Panc1 (cell line): ENCODE measurements around the gene RNF121. TPM values are rescaled to one million over a fixed set of nuclear protein-coding genes. Genes with fewer than 3 reads are reported as not detected.

Experiments used
- ATAC-seq: fragments of 200-7000 bp; cut with Tn5 transposase; 2 replicates; pipeline ENCODE4 v1.9.1; 2020; ENCODE audit warnings: mild to moderate bottlenecking, moderate library complexity
- BruUV-seq: library from RNA; stranded (reverse); fragments of 400-500 nt; replicated peaks from 2 replicates; lab custom pipeline; 2021; lab: Mats Ljungman, UMichigan
- CTCF ChIA-PET: fragments of 300-600 bp; sonication (Branson Sonifier 250); formaldehyde crosslinking; loops from one replicate; lab custom pipeline; 2022; ENCODE audit warnings: antibody characterized with exemption; lab: Charles Lee
- POLR2A ChIA-PET: fragments of 300-600 bp; sonication (Branson Sonifier 250); formaldehyde crosslinking; loops from one replicate; lab custom pipeline; 2022; ENCODE audit warnings: antibody characterized with exemption; lab: Charles Lee
- DNase-seq: peaks from one replicate; pipeline ENCODE4 v3.0.0-alpha.2; 2010; ENCODE audit warnings: low read depth, low spot score
- H3K27ac ChIP-seq: 2 replicates; pipeline ENCODE4 v1.5.1; 2011; ENCODE audit warnings: mild to moderate bottlenecking, low read length, inconsistent platforms
- H3K27me3 ChIP-seq: fragments of 200-500 bp; sonication (Bioruptor generic); 2 replicates; pipeline ENCODE4 v1.6.0; 2014; ENCODE audit warnings: low read length, inconsistent platforms; ENCODE audit not compliant: control insufficient read depth, insufficient read depth
- H3K36me3 ChIP-seq: fragments of 200-500 bp; sonication (Bioruptor generic); 2 replicates; pipeline ENCODE4 v1.5.1; 2014; ENCODE audit warnings: inconsistent platforms, mild to moderate bottlenecking, low read length, moderate library complexity; ENCODE audit not compliant: control insufficient read depth, insufficient read depth
- H3K4me1 ChIP-seq: 2 replicates; pipeline ENCODE4 v1.5.1; 2011; ENCODE audit warnings: inconsistent platforms, mild to moderate bottlenecking, low read length, moderate library complexity; ENCODE audit not compliant: control insufficient read depth, insufficient read depth
- H3K4me3 ChIP-seq, 2 experiments: 2 replicates each; pipeline ENCODE4 v1.5.1; 2011 to 2012; ENCODE audit warnings: low read depth in 2 of 2, low read length in 2 of 2, mild to moderate bottlenecking in 2 of 2, inconsistent platforms in 1 of 2, moderate library complexity in 1 of 2
- H3K9me3 ChIP-seq: fragments of 200-500 bp; sonication (Bioruptor generic); 2 replicates; pipeline ENCODE4 v1.5.1; 2014; ENCODE audit warnings: low read depth, mild to moderate bottlenecking, inconsistent platforms, low read length, moderate library complexity; ENCODE audit not compliant: control insufficient read depth, insufficient read depth
- POLR2AphosphoS5 ChIP-seq: IDR thresholded peaks from 2 replicates; pipeline ENCODE4 v1.6.1; 2012; ENCODE audit warnings: mild to moderate bottlenecking, low read depth, low read length, moderate library complexity
- REST ChIP-seq, 2 experiments: IDR thresholded peaks; 2 replicates each; pipeline ENCODE4 v1.6.1; 2011 to 2012; ENCODE audit warnings: low read depth in 2 of 2, control low read depth in 1 of 2, low read length in 1 of 2, mild to moderate bottlenecking in 1 of 2, moderate library complexity in 1 of 2; ENCODE audit not compliant: insufficient read depth in 1 of 2
- SIN3A ChIP-seq: IDR thresholded peaks from 2 replicates; pipeline ENCODE4 v1.6.1; 2012; ENCODE audit warnings: low read depth, mild to moderate bottlenecking, low read length, moderate library complexity, borderline replicate concordance; ENCODE audit not compliant: insufficient read depth
- TCF7L2 ChIP-seq: IDR thresholded peaks from 2 replicates; pipeline ENCODE4 v1.6.1; 2011; ENCODE audit warnings: mild to moderate bottlenecking, low read depth, low read length, inconsistent platforms
- in situ Hi-C: cut with HindIII; loops from 2 replicates; pipeline ENCODE4 v1.10.0; 2016; ENCODE audit warnings: low sequenced_read_pairs, low pct_unique_long_range_greater_than_20kb
- intact Hi-C: fragments of 100-400 bp; cut with micrococcal nuclease; formaldehyde crosslinking; loops from one replicate; pipeline ENCODE4 v1.10.0; 2022; ENCODE audit not compliant: unreplicated experiment
- total RNA-seq: library from RNA; stranded (reverse); gene quantifications from one replicate; pipeline ENCODE4 v1.2.1, GENCODE V29; 2021; ENCODE audit not compliant: unreplicated experiment
- TF ChIP-seq, protein P1 (sequence below): fragments of 450-650 bp; IDR thresholded peaks from 2 replicates; pipeline ENCODE4 v1.5.1; 2017; ENCODE audit warnings: mild to moderate bottlenecking

Gene RNF121
- total RNA-seq, 1 experiment from 2014 or later = 69.6 TPM

DNA sequence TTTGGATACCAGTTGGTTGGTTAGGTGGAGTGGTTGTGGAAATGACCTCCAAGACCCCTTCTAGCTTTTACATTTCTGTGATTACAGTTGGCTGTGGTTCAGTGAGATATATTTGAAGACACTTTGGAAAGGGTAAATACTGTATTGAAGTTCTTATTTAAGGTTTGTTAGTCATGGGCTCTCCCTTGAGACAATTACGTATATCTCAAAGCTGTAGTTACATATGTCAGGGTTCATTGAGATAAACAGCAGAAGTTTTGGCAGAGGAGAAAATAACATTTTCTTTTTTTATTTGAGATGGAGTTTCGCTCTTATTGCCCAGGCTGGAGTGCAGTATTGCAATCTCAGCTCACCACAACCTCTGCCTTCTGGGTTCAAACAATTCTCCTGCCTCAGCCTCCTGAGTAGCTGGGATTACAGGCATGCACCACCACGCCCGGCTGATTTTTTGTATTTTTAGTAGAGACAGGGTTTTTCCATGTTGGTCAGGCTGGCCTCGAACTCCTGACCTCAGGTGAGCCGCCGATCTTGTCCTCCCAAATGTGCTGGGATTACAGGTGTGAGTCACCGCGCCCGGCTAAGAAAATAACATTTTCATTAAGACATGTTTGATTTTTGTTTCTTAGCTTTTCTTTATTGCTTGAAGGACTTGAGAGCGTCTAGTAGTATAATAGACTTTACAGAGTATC is 1.9 kb downstream of the RNF121 start:
- POLR2A ChIA-PET = no interaction called here

GRCh38 chr11:71931245-71931602 is 2.4 kb downstream of the RNF121 start:
- ATAC-seq (no peak), DNase-seq (no peak)
- TF ChIP-seq, protein P1, sequence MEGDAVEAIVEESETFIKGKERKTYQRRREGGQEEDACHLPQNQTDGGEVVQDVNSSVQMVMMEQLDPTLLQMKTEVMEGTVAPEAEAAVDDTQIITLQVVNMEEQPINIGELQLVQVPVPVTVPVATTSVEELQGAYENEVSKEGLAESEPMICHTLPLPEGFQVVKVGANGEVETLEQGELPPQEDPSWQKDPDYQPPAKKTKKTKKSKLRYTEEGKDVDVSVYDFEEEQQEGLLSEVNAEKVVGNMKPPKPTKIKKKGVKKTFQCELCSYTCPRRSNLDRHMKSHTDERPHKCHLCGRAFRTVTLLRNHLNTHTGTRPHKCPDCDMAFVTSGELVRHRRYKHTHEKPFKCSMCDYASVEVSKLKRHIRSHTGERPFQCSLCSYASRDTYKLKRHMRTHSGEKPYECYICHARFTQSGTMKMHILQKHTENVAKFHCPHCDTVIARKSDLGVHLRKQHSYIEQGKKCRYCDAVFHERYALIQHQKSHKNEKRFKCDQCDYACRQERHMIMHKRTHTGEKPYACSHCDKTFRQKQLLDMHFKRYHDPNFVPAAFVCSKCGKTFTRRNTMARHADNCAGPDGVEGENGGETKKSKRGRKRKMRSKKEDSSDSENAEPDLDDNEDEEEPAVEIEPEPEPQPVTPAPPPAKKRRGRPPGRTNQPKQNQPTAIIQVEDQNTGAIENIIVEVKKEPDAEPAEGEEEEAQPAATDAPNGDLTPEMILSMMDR = no peak
- no peak for TF ChIP-seq POLR2AphosphoS5
- no peak for TF ChIP-seq SIN3A
- TF ChIP-seq REST (IDR thresholded peaks at IDR 0.05; ENCODE audit: insufficient read depth in 1 of 2, low read depth in 2 of 2, low read length in 1 of 2) = no peak
- TF ChIP-seq TCF7L2 = no peak
- in situ Hi-C loops = no loop called here
- Histone ChIP-seq H3K27me3 (no peaks in the 10 kb centered on the region), H3K4me1 (peaks cover 26% of the 10 kb centered on the region), H3K4me3 (no peak overlapping the region), H3K27ac (no peak overlapping the region), H3K9me3 (no peaks in the 10 kb centered on the region), H3K36me3 (no peaks in the 10 kb centered on the region; the same call in 1 of the 2 replicates)
- POLR2A ChIA-PET = interaction anchor here (0.6 kb wide), 1 partner anchor 16 kb away, joined by 9 read pairs; no protein-coding TSS in a partner anchor
- intact Hi-C loops = no loop called here
- no TSS peak for BruUV-seq
- CTCF ChIA-PET = interaction anchor here (1.1 kb wide), 1 partner anchor 46 kb away, joined by 3 read pairs; no protein-coding TSS in a partner anchor

More for the DNA sequence above, 1.9 kb downstream of the RNF121 start:
- intact Hi-C loops = no loop called here
- Histone ChIP-seq H3K27me3 (no peaks in the 10 kb centered on the region), H3K4me1 (peaks cover 26% of the 10 kb centered on the region), H3K27ac (no peak overlapping the region), H3K9me3 (no peaks in the 10 kb centered on the region), H3K4me3 (peak overlapping the region in 1 of 2 experiments; percentile 90; a peak in 1 of 4 replicates), H3K36me3 (no peaks in the 10 kb centered on the region; the same call in 1 of the 2 replicates)
- in situ Hi-C loops = no loop called here
- ATAC-seq (no peak), DNase-seq (no peak)
- CTCF ChIA-PET = interaction anchor here (0.6 to 1.1 kb wide), 2 partner anchors 47 to 51 kb away, joined by 3 to 5 read pairs; no protein-coding TSS in a partner anchor
- BruUV-seq = TSS peak; percentile 54
- TF ChIP-seq POLR2AphosphoS5 (no peak), SIN3A (no peak), REST (IDR thresholded peaks at IDR 0.05; ENCODE audit: insufficient read depth in 1 of 2, low read depth in 2 of 2, low read length in 1 of 2) (no peak), TCF7L2 (no peak)
- TF ChIP-seq, protein P1 = no peak
